Astrocyte of the cerebellum (primary cell): ENCODE data around the gene PTEN.

ENCODE experiments used
- DNase-seq: peaks from one replicate; pipeline ENCODE4 v3.0.0-alpha.2; 2011; ENCODE audit warnings: low read depth
- H3K4me3 ChIP-seq: 2 replicates; pipeline ENCODE4 v1.5.1; 2011; ENCODE audit warnings: mild to moderate bottlenecking, low read depth, low read length, moderate library complexity
- CTCF ChIP-seq: IDR thresholded peaks from 2 replicates; pipeline ENCODE4 v1.5.1; 2012; ENCODE audit warnings: low read length, low read depth, moderate library complexity, mild to moderate bottlenecking; ENCODE audit errors: missing control alignments
- in situ Hi-C: cut with HindIII; loops from 2 replicates; pipeline ENCODE4 v1.10.0; 2017; ENCODE audit warnings: low sequenced_read_pairs

Gene PTEN

GRCh38 chr10:88017781-88018180, 154.4 kb downstream of the PTEN start:
- in situ Hi-C loops, result no loop called here
- no peak for DNase-seq
- H3K4me3 ChIP-seq, result no peak overlapping the region
- no peak for TF ChIP-seq CTCF

DNA sequence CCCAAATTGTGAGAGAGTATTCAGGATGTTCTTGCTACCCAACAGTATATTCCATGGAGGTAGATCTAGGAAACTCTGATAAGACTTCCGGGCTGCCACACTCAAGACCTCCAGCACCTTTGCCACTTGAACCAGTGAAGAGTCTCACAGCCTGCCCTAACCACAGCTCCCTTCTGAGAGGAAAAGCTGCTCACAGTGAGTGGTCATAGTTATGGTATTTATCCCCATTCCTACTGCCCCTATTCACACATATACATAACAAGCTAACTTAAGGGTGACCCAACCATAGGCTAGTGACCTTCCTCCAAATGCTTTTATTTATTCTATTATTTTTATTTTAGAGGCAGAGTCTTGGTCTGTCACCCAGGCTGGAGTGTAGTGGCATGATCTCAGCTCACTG, 156.3 kb downstream of the PTEN start:
- TF ChIP-seq CTCF, result no peak
- in situ Hi-C loops, result no loop called here

More for the DNA sequence above, 156.3 kb downstream of the PTEN start:
- H3K4me3 ChIP-seq, result no peak overlapping the region
- no peak for DNase-seq
